Stimulated activated CD4-positive, alpha-beta T cell treated with anti-CD3 and anti-CD28 coated beads, Interleukin-1b, Interleukin-23, amount 100 ng/mL, for 1 hour (primary cell): Measurements from ENCODE around the gene PVALEF.
"Not testable (repeated sequence)": the region's sequence is repeated elsewhere in the genome, so short reads cannot be mapped to it uniquely, and the experiment has no call there.

Experiments
- DNase-seq, 2 donors: peaks; one replicate each; pipeline ENCODE4 v3.0.0-alpha.2; 2020; ENCODE audit warnings: low read depth in 2 of 2

The PVALEF gene

GRCh38 chr17:81143717-81144422 is 21.4 kb upstream of the PVALEF start:
- no peak for DNase-seq

DNA sequence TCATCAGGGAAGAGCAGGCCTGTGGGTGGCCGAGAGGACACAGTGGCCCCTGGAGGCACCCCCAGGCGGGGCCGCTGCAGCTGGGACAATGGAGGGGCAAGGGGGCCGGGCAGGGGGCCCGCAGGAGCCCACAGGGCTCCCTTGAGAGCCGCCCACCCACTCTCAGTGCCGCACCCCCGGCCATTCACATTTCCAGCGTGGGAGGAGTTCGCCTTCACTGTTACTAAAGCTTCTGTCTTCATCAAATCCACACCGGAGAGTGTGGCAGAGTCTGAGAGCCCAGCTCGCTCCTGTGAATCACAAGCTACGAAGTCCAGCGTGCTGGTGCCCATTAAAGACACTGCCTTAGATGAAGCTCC is 20.9 kb upstream of the PVALEF start:
- no peak for DNase-seq

GRCh38 chr17:81146208-81146607 is 19.1 kb upstream of the PVALEF start:
- not testable (repeated sequence) for DNase-seq

- DNase-seq = no peak
Observed at GRCh38 chr17:81147701-81148100, 17.6 kb upstream of the PVALEF start.

DNA sequence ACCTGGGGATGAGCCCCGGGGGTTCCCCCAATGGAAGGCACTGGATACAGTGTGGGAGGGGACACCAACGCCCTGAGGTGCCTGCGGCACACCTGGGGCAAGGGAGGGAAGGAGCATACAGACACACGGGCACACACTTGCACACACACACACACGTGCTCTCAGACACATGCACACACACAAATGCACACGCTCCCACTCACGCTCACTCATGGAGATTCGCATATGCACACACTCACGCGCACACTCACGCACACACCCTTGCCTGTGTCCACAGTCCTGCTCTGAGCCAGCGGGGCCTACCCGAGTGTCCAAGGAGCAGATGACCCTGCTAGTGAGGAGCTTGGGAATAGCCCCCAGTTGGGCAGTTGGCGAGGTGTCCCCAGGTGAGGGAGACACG is 16.7 kb upstream of the PVALEF start:
- no peak for DNase-seq

- DNase-seq = no peak
Observed at GRCh38 chr17:81148986-81149533, 16.2 kb upstream of the PVALEF start.

- DNase-seq = no peak
Observed at GRCh38 chr17:81150377-81151077, 14.8 kb upstream of the PVALEF start.

DNA sequence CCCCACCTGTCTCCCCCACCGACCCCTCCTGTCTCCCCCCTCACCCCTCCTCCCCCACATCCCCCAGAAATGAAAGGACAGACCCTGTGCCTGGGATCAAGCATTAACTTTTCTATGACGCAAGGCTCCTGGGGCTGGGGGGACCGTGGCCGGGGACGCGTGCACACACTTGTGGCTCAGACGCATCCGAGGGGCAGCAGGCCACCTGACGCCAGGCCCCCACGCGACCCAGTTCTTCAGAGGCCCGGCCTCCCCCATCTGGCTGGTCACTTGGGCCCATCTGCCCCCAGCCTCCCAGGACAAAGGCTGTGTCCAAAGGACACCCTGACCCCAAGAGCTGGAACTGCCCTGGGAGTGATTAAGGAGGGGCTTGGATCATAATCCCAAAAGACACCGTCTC is 14.0 kb upstream of the PVALEF start:
- DNase-seq = no peak

GRCh38 chr17:81152288-81152828 is 12.9 kb upstream of the PVALEF start:
- no peak for DNase-seq

DNA sequence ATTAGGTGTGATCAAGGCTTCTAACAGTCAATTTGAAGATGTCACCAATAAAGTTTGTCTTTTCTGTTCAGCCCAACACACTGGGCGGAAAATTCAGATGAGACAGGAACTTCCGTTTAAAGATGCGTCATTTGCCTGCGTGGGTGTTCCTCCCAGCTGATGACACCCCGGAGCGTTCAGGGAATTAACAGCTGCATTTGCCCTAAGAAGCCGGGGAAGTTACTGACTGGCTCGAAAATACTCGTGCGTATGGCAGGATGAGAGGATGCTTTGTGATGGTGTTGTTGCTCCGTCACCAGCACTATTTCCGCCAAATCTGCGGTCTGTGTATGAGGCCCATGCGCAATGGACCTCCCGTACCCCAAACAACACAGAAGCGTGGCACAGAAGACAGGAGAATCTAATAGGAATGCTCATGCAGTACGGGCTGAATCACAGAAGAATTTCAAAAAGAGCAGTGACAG is 11.9 kb upstream of the PVALEF start:
- DNase-seq = no peak

DNA sequence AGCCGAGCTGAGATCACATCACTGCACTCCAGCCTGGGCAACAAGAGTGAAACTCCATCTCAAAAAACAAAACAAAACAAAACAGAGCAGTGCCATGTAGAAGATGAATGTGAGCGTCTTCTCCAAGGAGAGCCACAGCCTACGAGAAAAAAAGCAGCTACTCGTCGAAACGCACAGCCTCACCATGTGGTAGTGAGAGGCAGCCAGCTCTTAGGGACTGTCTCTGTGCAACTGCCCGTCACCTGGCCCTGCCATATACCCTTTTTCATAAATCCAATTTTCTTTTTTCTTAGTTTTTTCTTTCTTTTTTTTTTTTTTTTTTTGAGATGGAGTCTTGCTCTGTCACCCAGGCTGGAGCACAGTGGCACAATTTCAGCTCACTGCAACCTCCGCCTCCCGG is 11.3 kb upstream of the PVALEF start:
- not testable (repeated sequence) for DNase-seq

DNA sequence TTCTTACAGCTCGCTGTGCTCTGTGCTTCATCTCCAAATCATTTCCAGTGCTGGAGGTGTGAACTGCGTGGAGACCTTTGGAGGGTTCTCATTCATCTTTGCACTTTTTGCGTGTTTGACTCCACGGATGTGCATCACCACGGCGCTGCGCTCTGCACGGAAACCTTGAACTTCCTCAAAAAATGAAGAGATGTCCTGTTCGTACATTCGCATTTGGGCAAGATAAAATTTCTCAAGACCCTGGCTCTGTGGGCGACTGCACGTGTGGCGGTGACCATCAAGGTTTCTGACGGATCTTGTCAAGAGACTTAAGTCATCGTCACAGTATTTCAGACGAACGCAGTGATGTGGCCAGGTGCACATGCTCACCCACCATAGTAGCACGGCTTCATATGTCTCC is 10.3 kb upstream of the PVALEF start:
- no peak for DNase-seq

- DNase-seq = no peak
Observed at GRCh38 chr17:81156866-81157805, 8.2 kb upstream of the PVALEF start.

- DNase-seq = no peak
Observed at GRCh38 chr17:81157848-81158687, 7.2 kb upstream of the PVALEF start.

DNA sequence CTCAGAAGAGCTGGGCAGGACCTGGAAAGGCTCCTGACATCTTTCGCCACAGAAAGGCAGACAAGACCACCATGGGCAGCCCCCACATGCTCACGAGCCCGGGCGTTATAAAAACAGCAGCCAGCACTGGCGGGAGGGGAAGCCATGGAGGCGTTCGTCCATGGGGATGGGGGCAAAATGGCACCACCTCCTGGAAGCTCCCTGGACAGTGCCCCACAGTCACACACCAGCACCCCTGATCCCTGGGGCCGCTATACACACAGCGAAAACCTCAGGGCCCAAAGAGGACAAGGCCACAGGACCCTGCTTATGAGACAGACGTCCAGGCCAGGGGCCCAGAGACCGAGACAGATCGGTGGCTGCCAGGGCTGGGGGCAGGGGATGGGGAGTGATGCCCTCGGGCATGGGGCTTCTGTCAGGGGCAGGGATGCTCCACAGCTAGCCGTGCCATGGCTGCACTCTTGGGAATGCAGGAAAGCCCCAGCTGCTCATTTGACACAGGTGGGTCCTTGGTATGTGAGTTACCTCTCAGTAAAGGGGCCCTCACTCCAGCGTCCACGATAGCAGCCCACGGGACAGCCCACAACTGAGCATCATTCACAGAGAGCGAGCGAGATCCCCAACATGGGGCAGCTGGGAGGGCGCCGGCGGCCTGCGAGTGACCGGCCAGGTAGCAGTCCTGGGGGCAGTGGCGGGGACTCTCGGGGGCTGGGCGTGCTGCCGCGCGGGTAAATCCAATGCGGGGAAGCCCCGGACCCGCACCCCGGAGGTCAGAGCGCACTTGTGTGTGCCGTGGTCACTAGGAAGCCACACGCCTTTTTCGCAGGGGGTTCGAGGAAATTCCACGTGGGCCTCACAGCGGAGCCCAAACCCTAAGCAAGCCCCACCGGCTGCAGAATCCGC is 6.4 kb upstream of the PVALEF start:
- no peak for DNase-seq

DNA sequence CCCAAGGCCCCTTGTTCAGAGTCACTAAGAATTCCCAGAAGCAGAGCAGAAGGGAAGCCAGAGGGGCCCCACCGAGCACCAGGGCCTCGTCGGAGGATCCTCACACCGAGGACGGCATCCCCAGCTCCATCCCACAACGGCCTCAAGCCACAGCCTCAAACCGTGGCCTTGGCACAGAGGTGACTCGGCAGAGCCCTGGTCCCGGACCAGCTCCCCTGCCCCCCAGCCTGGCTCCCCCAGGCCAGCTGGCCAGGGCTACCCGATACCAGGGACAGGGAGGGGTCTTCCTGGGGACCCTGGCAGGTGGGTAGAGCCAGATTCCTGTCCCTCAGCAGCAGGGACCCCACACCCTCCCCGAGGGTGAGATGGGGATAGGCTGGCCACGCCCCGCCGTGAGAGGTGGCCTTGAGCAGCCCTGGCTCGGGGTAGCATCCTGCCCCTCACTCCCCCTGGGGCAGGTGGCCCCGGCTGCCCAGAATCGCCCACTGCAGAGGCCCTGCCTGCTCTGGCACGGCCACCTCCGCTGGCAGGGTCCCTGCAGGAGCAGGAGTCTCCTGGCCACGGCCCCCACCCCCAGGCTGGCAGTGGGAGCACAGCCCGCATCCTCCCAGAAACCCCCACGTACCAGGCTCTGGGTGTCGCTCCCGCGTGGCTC is 5.6 kb upstream of the PVALEF start:
- DNase-seq = no peak

GRCh38 chr17:81160306-81160705 is 5.0 kb upstream of the PVALEF start:
- DNase-seq = no peak

GRCh38 chr17:81160747-81161453 is 4.4 kb upstream of the PVALEF start:
- no peak for DNase-seq

GRCh38 chr17:81161536-81161935 is 3.8 kb upstream of the PVALEF start:
- DNase-seq = no peak
